ENCODE results near the gene SLC29A2.

DNA sequence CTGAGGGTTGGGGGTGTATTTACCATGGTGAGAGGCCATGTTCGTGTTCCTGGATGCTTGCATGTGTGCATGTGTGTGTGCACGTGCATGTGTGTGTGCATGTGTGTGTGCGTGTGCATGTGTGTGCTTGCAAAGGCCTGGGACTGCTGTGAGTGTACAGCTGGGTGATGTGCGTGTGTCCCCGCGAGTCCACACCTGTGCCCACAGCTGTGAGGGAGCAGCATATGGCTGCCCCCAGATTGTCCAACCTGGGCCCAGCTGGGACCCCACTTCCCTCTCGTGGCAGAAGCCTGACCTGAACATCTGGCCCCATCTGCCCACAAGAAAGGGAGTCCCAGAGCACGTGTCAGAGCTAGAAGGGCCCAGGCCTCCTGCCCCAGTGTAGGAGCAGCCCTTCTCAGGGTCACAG is 46.3 kb downstream of the SLC29A2 start:
- TF ChIP-seq, protein P1, sequence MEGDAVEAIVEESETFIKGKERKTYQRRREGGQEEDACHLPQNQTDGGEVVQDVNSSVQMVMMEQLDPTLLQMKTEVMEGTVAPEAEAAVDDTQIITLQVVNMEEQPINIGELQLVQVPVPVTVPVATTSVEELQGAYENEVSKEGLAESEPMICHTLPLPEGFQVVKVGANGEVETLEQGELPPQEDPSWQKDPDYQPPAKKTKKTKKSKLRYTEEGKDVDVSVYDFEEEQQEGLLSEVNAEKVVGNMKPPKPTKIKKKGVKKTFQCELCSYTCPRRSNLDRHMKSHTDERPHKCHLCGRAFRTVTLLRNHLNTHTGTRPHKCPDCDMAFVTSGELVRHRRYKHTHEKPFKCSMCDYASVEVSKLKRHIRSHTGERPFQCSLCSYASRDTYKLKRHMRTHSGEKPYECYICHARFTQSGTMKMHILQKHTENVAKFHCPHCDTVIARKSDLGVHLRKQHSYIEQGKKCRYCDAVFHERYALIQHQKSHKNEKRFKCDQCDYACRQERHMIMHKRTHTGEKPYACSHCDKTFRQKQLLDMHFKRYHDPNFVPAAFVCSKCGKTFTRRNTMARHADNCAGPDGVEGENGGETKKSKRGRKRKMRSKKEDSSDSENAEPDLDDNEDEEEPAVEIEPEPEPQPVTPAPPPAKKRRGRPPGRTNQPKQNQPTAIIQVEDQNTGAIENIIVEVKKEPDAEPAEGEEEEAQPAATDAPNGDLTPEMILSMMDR (IDR thresholded peaks at IDR 0.05; ENCODE audit: extremely low read depth in 1 of 2, insufficient read depth in 1 of 2, low read depth in 1 of 2, low read length in 2 of 2), result no peak
- TF ChIP-seq EZH2 (IDR thresholded peaks at IDR 0.05; ENCODE audit: borderline replicate concordance, low read depth, low read length, severe bottlenecking) (no peak), MAX (IDR thresholded peaks at IDR 0.05; ENCODE audit: insufficient read depth, insufficient read length) (no peak), POLR2AphosphoS5 (IDR thresholded peaks at IDR 0.05; ENCODE audit: insufficient read depth, low read depth, low read length) (no peak), MYC (IDR thresholded peaks at IDR 0.05; ENCODE audit: low read depth, low read length) (no peak), POLR2A (IDR thresholded peaks at IDR 0.05; ENCODE audit: low read depth, low read length) (no peak), GATA2 (IDR thresholded peaks at IDR 0.05; ENCODE audit: insufficient read depth, insufficient read length, low read depth, low read length) (no peak)
